HS-5 (cell line): ENCODE measurements around the gene CACNG7.

Source experiments
- DNase-seq: peaks from one replicate; pipeline ENCODE4 v3.0.0-alpha.2; 2012; ENCODE audit warnings: low read depth

CACNG7 gene

DNA sequence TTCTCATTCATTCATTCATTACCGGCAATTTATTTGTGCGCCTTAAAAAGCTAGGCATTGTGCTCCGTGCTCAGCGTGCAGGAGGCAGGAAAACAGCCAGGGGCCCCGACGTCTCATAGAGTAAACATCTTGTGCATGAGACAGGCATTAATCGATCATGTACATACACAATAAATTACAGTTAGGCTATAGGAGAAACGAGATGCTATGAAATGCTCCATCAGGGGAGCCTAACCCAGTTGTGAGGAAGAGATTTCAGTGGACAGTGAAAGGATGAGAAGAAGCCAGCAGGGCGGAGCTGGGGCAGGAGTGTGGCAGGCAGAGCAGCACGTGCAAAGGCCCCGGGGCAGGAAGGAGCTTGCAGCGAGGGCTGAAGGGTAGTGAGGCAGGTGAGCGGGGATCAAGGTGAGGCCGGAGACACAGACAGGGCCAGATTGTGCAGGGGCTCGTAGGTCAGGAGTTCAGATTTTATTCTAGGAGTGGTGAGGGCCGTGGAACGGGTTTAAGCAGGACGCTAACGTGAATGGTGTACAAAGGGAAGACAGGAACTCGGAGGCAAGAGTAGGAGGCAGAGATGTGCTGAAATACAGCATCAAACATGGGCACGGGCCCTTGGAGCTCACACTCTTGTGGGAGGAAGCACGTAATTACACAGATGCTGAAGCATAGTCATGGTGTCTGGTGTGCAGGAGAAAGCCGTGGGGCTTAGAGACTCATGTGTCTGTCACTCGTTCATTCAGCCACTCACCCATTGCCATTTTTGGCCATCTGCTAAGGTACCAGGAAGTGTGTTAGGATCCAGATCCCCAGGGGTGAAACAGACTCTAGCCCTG lies 74.6 kb downstream of the CACNG7 start:
- DNase-seq, result no peak

DNA sequence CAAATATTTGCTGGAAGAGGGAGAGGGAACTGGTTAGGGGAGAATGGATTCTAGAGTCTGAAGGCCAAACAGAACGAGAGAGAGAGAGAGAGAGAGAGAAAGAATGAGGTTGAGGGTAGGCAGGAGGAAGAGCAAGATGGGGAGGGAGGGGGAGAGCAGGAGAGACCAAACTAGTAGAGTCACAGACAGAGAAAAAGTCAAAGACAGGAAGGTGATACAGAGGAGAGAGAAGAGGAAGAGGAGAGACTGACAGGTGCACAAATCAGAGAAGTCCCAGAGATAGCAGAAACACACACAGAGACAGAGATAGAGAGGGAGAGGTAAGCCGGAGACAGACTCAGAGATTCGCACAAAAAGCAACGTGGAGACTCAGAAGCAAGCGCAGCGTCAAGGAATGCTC lies 76.8 kb downstream of the CACNG7 start:
- DNase-seq, result no peak

DNA sequence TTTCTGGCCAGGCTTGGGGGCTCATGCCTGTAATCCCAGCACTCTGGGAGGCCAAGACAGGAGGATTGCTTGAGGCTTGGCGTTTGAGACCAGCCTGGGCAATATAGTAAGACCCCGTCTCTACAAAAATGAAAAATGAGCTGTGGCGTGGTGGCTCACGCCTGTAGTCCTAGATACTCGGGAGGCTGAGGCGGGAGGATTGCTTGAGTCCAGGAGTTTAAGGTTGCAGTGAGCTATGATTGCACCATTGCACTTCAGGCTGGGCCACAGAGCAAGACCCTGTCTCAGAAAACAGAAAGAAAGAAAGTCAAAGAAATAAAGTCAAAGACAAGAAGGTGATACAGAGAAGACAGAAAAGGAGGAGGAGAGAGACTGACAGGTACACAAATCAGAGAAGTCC lies 79.9 kb downstream of the CACNG7 start:
- DNase-seq, result no peak

DNA sequence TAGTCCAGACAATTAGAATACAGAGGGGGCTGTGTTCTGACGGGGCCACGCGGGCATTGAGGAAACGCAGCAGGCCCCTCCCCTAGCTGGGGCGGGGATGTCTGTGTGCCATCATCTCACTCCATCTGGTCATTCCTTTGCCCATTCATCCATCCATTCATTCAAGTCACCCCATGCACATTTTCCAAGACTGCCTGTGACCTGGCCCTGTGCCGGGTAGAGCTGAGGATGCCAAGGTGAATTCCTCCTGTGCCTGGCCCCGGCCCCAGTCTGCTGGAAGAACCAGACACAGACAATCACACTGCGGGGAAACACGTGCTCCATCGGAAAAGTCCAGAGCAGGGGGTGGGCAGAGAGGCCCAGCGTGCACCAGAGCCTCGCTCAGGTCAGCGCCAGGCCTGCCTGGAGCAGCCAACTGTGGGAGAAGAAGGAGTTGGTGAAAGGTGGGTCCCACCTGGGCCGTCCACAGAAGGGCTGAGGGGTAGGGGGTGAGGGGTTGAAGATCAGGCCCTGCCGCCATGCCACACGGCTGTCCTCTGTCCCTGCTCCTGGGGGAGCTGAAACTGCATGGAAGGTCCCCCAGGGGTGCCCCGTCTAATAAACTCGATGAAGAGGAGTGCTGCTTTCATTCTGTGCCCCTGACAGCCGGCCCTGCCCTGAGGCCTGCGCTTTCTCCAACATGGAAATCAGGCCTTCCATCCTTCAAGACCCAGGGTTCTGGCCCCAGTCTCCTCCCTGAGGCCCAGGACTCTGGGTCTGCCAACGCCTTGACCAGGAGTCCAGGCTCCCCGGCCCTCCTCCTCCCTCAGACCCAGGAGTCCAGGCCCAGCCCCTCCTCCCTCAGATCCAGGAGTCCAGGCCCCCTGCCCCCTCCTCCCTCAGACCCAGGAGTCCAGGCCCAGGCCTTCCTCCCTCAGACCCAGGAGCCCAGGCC lies 80.8 kb downstream of the CACNG7 start:
- DNase-seq, result no peak

DNA sequence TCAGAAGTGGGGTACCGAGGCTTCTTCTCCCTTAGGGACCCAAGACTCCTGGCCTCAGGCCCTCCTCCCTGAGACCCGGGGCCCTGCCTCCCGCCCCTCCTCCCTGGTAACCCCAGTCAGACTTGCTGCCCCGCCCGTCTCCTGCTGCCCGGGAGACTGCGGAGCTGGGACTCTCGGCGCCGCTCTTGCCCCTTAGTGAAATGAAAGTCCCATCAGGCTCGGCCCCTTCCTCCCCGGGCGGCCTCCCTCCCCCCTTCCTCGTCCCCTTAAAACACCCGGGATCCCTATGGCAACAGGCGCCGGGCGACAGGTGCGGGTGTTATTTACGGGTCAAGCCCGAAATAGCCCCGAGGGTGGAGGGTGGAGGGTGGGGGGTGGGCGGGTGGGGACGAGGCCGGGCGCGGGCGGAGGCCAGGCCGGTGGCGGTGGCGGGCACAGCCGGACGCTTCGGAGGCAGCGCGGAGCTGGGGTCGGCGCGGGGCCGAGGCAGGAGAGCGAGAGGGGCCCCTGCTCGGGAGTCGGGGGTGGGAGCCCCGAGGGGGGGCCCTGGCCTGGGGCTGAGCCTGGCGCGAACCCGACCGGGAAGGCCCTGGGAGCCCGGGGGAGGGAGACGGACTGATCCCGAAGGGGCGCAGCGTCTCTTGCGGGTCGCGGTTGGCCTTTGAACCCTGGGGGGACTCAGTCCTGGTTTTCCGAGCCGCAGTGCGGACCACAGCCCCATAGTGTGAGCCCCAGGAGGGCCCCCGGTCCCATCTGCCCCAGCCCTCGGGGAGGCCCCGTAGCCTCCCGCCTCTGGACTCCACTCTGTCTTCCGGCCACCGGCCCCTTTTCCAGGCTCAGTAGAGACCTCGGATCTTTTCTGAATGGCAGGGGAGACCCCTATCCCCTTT lies 82.4 kb downstream of the CACNG7 start, which contains the start of gene CACNG6:
Gene CACNG6 (plus strand): TSS at position 414 of the 890 bp plus-strand sequence. CDS start 1,241 bp downstream, outside the sequence.
- no peak for DNase-seq

DNA sequence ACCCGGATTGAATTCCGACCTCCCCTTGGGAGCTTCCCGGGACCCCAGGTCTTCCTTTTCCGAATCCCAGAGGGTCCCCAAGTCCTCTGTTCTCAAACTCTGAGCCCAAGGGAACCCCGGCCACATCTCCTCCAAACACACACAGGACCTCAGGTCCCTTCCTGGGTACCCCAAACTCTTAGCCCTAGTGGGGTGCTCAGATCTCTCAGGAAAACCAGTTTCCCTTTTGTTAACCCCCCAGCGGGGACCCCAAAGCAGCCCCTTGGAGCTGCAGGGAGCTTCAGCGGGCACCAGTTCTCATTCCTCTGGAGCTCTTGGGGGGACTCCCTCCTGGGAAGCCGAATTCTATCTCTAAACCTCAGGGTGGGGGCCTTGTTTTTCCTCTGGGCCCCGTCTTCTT lies 83.1 kb downstream of the CACNG7 start:
- no peak for DNase-seq

DNA sequence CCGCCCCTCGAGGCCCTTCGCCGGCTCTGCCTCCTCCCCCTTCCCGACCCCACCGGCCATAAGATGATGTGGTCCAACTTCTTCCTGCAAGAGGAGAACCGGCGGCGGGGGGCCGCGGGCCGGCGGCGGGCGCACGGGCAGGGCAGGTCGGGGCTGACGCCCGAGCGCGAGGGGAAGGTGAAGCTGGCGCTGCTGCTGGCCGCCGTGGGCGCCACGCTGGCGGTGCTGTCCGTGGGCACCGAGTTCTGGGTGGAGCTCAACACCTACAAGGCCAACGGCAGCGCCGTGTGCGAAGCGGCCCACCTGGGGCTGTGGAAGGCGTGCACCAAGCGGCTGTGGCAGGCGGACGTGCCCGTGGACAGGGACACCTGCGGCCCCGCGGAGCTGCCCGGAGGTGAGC lies 83.7 kb downstream of the CACNG7 start:
- DNase-seq, result no peak

DNA sequence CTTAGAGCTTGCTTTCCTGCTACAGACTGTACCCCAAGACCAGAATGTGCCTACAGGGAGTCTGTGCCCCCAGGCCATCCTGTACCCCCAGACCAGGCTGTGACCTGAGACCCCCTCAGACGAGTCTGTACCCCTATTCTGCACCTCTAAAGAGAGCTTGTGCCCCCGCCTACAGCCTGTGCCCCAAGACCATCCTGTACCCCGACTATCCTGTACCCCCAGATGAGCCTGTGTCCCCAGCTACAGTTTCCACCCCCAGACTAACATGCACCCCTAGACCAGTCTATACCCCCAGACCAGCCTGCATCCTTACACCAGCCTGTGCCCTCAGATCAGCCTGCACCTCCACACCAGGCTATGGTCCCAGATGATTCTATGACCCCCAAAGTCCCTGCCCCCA lies 84.4 kb downstream of the CACNG7 start:
- DNase-seq, result no peak
